HG03342 (cell line): ENCODE measurements around the gene STMN3.

Experiments used
- ATAC-seq: cut with Tn5 transposase; IDR thresholded peaks from one replicate; pipeline ENCODE4 v1.9.1; 2021; ENCODE audit warnings: mild to moderate bottlenecking, moderate library complexity; ENCODE audit not compliant: unreplicated experiment

Gene STMN3

GRCh38 chr20:63653041-63653973 is at the start of gene STMN3:
TSS of gene STMN3 (minus strand) at chr20:63653424. CDS start at chr20:63653345, 79 bp downstream.
- no peak for ATAC-seq

GRCh38 chr20:63702036-63702665 is 48.9 kb upstream of the STMN3 start:
- no peak for ATAC-seq

DNA sequence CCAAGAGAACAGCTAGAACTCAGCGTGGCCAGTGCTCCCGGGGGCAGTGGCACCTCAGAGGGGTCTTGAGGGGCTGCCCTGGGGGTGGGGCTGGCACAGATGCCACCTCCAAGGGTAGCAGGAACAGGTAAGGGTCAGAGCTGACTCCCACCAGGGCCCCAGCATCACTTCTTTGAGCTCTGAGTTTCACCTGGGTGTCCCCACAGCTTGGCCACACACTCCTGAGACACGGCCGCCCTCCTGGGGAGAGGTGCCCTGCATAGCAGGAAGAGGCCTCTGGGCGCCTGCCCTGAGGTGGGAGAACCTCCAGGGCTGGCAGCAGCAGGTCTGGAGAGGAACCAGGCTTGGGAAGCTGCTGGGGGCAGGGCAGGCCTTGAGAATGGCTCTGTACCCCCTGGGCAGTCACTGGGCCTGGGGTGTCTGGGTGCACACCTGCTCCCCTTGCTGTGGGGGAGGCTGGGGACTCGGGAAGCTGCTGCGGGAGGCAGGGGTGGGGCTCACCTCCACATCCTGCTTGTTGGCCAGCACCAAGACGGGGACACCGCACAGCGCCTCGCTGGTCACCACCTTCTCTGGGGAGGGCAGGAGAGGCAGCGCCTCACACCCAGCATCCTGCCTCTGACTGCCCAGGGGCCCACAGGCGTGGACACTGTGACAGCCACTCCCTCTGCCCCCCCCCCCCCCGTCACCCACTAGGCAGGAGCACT is 48.3 kb upstream of the STMN3 start:
- no peak for ATAC-seq

GRCh38 chr20:63701051-63701328 is 47.8 kb upstream of the STMN3 start:
- no peak for ATAC-seq

- ATAC-seq, result no peak
These were observed 47.2 kb upstream of the STMN3 start for GRCh38 chr20:63700199-63701050.

GRCh38 chr20:63699466-63700198 is 46.4 kb upstream of the STMN3 start:
- ATAC-seq, result no peak

- no peak for ATAC-seq
These were observed 45.7 kb upstream of the STMN3 start for GRCh38 chr20:63698739-63699465.

- ATAC-seq, result no peak
These were observed 44.8 kb upstream of the STMN3 start for GRCh38 chr20:63697868-63698545.

DNA sequence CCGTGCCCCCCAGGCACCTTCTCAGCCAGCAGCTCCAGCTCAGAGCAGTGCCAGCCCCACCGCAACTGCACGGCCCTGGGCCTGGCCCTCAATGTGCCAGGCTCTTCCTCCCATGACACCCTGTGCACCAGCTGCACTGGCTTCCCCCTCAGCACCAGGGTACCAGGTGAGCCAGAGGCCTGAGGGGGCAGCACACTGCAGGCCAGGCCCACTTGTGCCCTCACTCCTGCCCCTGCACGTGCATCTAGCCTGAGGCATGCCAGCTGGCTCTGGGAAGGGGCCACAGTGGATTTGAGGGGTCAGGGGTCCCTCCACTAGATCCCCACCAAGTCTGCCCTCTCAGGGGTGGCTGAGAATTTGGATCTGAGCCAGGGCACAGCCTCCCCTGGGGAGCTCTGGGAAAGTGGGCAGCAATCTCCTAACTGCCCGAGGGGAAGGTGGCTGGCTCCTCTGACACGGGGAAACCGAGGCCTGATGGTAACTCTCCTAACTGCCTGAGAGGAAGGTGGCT is 44.2 kb upstream of the STMN3 start:
- ATAC-seq, result no peak

DNA sequence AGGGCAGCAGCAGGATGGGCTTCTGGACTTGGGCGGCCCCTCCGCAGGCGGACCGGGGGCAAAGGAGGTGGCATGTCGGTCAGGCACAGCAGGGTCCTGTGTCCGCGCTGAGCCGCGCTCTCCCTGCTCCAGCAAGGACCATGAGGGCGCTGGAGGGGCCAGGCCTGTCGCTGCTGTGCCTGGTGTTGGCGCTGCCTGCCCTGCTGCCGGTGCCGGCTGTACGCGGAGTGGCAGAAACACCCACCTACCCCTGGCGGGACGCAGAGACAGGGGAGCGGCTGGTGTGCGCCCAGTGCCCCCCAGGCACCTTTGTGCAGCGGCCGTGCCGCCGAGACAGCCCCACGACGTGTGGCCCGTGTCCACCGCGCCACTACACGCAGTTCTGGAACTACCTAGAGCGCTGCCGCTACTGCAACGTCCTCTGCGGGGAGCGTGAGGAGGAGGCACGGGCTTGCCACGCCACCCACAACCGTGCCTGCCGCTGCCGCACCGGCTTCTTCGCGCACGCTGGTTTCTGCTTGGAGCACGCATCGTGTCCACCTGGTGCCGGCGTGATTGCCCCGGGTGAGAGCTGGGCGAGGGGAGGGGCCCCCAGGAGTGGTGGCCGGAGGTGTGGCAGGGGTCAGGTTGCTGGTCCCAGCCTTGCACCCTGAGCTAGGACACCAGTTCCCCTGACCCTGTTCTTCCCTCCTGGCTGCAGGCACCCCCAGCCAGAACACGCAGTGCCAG is 43.6 kb upstream of the STMN3 start, which contains the start of gene TNFRSF6B:
Gene TNFRSF6B, plus strand, starts transcription at position 25 of the 729 bp plus-strand sequence. Its CDS starts 116 bp downstream, at position 141.
- no peak for ATAC-seq

DNA sequence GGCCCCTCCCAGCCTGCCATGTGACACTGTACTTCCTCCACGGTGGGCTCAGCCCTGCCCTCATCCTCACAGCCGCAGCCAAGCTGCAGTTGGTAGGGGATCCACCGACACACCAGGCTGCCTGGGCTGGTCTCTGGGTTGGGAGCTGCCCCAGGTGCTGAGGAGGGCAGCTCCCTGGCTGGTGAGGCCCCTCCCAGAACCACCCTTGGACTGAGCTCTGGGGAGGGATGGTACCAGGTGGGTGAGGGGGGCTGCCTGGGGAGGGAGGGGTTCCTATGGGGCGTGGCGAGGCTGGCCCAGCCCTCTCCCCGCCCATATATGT is 43.0 kb upstream of the STMN3 start:
- no peak for ATAC-seq

- no peak for ATAC-seq
These were observed 42.4 kb upstream of the STMN3 start for GRCh38 chr20:63695424-63696305.

DNA sequence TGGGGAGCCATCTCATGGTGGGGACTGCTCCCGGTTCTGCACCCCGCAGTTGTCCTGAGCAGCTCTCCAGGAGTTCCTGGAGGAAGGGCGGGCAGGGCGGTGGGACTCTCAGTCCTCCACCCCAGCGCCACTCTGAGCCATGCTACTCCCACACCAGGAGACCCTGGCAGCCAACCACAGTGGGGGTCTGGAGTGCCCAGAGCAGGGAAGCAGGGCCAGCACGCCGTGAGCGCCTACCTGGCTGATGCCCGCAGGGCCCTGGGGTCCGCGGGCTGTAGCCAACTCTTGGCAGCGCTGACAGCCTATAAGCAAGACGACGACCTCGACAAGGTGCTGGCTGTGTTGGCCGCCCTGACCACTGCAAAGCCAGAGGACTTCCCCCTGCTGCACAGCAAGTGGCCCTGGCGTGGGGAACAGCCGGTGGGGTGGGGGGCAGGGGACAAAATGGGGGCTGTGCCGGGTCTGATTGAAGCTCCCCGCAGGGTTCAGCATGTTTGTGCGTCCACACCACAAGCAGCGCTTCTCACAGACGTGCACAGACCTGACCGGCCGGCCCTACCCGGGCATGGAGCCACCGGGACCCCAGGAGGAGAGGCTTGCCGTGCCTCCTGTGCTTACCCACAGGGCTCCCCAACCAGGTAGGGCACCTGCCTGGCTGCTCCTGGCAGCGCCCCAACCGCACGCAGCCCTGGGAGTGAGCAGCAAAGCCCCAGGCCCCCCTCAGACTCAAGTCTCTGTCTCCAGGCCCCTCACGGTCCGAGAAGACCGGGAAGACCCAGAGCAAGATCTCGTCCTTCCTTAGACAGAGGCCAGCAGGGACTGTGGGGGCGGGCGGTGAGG is 41.6 kb upstream of the STMN3 start:
- ATAC-seq, result no peak

DNA sequence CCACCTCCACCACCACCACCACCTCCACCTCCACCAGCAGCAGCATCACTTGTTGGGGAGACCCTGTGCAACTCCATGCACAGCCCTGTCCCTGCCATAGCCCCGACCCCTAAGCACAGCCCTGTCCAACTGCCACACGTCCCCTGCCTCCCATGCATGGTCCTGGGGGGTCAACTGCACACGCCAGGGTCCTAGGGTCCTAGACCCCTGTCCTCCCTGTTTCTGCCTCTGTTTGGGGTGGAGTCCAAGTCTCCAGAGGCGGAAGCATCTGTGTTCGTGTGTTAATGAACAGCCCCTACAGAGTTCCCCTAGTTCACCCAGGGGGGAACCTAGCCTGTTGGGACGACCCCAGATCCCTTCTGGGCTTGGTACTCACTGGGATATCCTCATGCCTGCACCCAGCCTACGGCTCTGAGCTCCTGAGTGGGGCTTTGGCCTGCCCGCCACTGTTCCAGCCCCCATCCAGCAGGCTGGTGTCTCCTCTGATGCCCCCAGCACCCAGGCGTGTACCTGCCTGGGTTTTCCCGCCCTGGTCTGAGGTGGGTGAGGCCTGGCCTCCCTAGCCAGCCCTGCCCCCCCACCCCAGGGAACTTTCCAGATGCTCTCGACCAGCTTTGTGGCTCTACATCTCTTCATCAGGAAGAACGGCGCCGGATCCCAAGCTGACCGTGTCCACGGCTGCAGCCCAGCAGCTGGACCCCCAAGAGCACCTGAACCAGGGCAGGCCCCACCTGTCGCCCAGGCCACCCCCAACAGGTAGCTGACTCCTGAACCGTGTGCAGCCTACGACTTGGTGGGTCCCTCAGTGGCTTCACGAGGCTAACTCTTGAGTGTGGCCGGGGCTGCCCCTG is 40.7 kb upstream of the STMN3 start:
- ATAC-seq, result no peak

- no peak for ATAC-seq
These were observed 40.0 kb upstream of the STMN3 start for GRCh38 chr20:63693083-63693732.
